SK-N-SH (cell line): ENCODE data around the gene MB21D2. TPM values are rescaled to one million over a fixed set of nuclear protein-coding genes. Genes with fewer than 3 reads are reported as not detected.

Experiments
- CTCF ChIA-PET: fragments of 300-600, 350-600 bp; formaldehyde crosslinking; extraction: SDS; loops from one replicate; lab custom pipeline; 2021; lab: Yijun Ruan, JAX
- POLR2A ChIA-PET: fragments of 350-600 bp; sonication (Branson Sonifier 250); formaldehyde crosslinking; extraction: SDS; loops from one replicate; lab custom pipeline; 2020; ENCODE audit warnings: antibody characterized with exemption, inconsistent platforms; lab: Yijun Ruan, JAX
- DNase-seq: peaks from one replicate; pipeline ENCODE4 v3.0.0; 2012
- H2AFZ ChIP-seq: fragments of 200-600 bp; sonication (generic); 2 replicates; pipeline ENCODE4 v1.8.1; 2016; ENCODE audit warnings: antibody characterized with exemption, mild to moderate bottlenecking, low read depth
- H3F3A ChIP-seq: fragments of 200-600 bp; sonication (generic); replicated peaks from 2 replicates; pipeline ENCODE3; 2016; ENCODE audit warnings: antibody characterized with exemption, mild to moderate bottlenecking; ENCODE audit not compliant: insufficient read depth
- H3K27ac ChIP-seq, 2 experiments: fragments of 200-500 bp in 1 of 2; fragments of 200-600 bp in 1 of 2; sonication (Bioruptor generic) in 1 of 2; sonication (generic), shearing (Covaris generic) in 1 of 2; 2 replicates each; pipeline versions ENCODE4 v1.5.1 to v1.6.1; 2014 to 2016; ENCODE audit warnings: low read depth in 2 of 2, inconsistent platforms in 1 of 2, low read length in 1 of 2, mild to moderate bottlenecking in 1 of 2, mixed read lengths in 1 of 2
- H3K27me3 ChIP-seq: fragments of 200-600 bp; sonication (generic), shearing (Covaris generic); 2 replicates; pipeline ENCODE4 v1.6.1; 2016; ENCODE audit warnings: mixed run types; ENCODE audit not compliant: insufficient read depth
- H3K36me3 ChIP-seq, 2 experiments: fragments of 200-500 bp in 1 of 2; fragments of 200-600 bp in 1 of 2; sonication (Bioruptor generic) in 1 of 2; sonication (generic) in 1 of 2; replicated peaks in 1 of 2; 2 replicates each; pipeline versions ENCODE3 to v1.5.1; 2014 to 2016; ENCODE audit warnings: low read length in 1 of 2, mild to moderate bottlenecking in 1 of 2; ENCODE audit not compliant: insufficient read depth in 2 of 2, control insufficient read depth in 1 of 2
- H3K4me1 ChIP-seq, 2 experiments: fragments of 200-500 bp in 1 of 2; fragments of 200-600 bp in 1 of 2; sonication (Bioruptor generic) in 1 of 2; sonication (generic), shearing (Covaris generic) in 1 of 2; 2 replicates each; pipeline versions ENCODE4 v1.5.1 to v1.6.1; 2014 to 2016; ENCODE audit warnings: low read depth in 1 of 2, low read length in 1 of 2, mixed run types in 1 of 2; ENCODE audit not compliant: insufficient read depth in 2 of 2, control insufficient read depth in 1 of 2
- H3K4me2 ChIP-seq: fragments of 200-600 bp; sonication (generic), shearing (Covaris generic); 2 replicates; pipeline ENCODE4 v1.6.1; 2017; ENCODE audit warnings: mixed run types
- H3K4me3 ChIP-seq, 2 experiments: fragments of 200-500 bp in 1 of 2; fragments of 200-600 bp in 1 of 2; sonication (Bioruptor generic) in 1 of 2; sonication (generic), shearing (Covaris generic) in 1 of 2; 2 replicates each; pipeline versions ENCODE4 v1.5.1 to v1.8.1; 2014 to 2016; ENCODE audit warnings: low read depth in 2 of 2, inconsistent platforms in 1 of 2, low read length in 1 of 2, mild to moderate bottlenecking in 1 of 2, mixed read lengths in 1 of 2, moderate library complexity in 1 of 2
- H3K79me2 ChIP-seq: fragments of 200-600 bp; sonication (generic); 2 replicates; pipeline ENCODE4 v1.8.1; 2017; ENCODE audit warnings: mild to moderate bottlenecking; ENCODE audit not compliant: insufficient read depth
- H3K9ac ChIP-seq: fragments of 200-600 bp; sonication (generic); 2 replicates; pipeline ENCODE4 v1.6.1; 2017; ENCODE audit warnings: mixed run types
- H3K9me2 ChIP-seq: fragments of 200-600 bp; sonication (generic); 2 replicates; pipeline ENCODE4 v1.6.1; 2017; ENCODE audit warnings: mixed run types
- H3K9me3 ChIP-seq: fragments of 200-600 bp; sonication (generic); 2 replicates; pipeline ENCODE4 v1.6.1; 2017; ENCODE audit warnings: mixed run types, mild to moderate bottlenecking, moderate library complexity
- H4K20me1 ChIP-seq: fragments of 200-600 bp; sonication (generic); 2 replicates; pipeline ENCODE4 v1.6.1; 2017; ENCODE audit warnings: mild to moderate bottlenecking, mixed run types; ENCODE audit not compliant: insufficient read depth
- FOSL2 ChIP-seq: IDR thresholded peaks from 2 replicates; pipeline ENCODE4 v1.4.0; 2012; ENCODE audit warnings: low read depth, mild to moderate bottlenecking, moderate library complexity, borderline replicate concordance
- NFIC ChIP-seq: IDR thresholded peaks from 2 replicates; pipeline ENCODE4 v1.4.0; 2012; ENCODE audit warnings: borderline replicate concordance
- RCOR1 ChIP-seq: fragments of 150-350 bp; IDR thresholded peaks from 2 replicates; pipeline ENCODE4 v1.6.1; 2017; ENCODE audit warnings: antibody characterized with exemption, low read length
- TCF12 ChIP-seq: IDR thresholded peaks from 2 replicates; pipeline ENCODE4 v1.4.0; 2012
- WGBS: methylation state at CpG from one replicate; pipeline ENCODE4 v1.1.6; 2017; ENCODE audit warnings: low lambda C conversion rate; 5-methylcytosine and 5-hydroxymethylcytosine counted together
- polyA plus RNA-seq, 3 experiments: library from polyadenylated mRNA; depleted of rRNA; stranded (reverse); fragments of >200 nt; gene quantifications; 2 replicates each; pipeline ENCODE4 v1.2.3, GENCODE V29; 2012
- TF ChIP-seq, protein P1 (sequence below): fragments of 150-350 bp; IDR thresholded peaks from 2 replicates; pipeline ENCODE4 v1.6.1; 2016; ENCODE audit warnings: mild to moderate bottlenecking, low read depth, low read length
- TF ChIP-seq, protein P2 (sequence below): IDR thresholded peaks from 2 replicates; pipeline ENCODE4; 2012
- TF ChIP-seq, protein P3 (sequence below): IDR thresholded peaks from 2 replicates; pipeline ENCODE4 v1.4.0; 2012; ENCODE audit warnings: low read depth, borderline replicate concordance
- TF ChIP-seq, protein P4 (sequence below): fragments of 150-350 bp; IDR thresholded peaks from 2 replicates; pipeline ENCODE4 v1.6.1; 2017; ENCODE audit warnings: antibody characterized with exemption, low read length, low read depth, borderline replicate concordance
- TF ChIP-seq, protein P5 (sequence below): IDR thresholded peaks from 2 replicates; pipeline ENCODE4 v1.4.0; 2012; ENCODE audit warnings: low read depth
- TF ChIP-seq, protein P6 (sequence below): IDR thresholded peaks from 2 replicates; pipeline ENCODE4 v1.6.1; 2012; ENCODE audit warnings: mild to moderate bottlenecking, low read depth, low read length, moderate library complexity
- TF ChIP-seq, protein P7 (sequence below): IDR thresholded peaks from 2 replicates; pipeline ENCODE4 v1.4.0; 2012; ENCODE audit warnings: low read depth, borderline replicate concordance

MB21D2 gene
- polyA plus RNA-seq, 1 of the 3 experiments (the other 2 are of a cell fraction), result 12.7 TPM

DNA sequence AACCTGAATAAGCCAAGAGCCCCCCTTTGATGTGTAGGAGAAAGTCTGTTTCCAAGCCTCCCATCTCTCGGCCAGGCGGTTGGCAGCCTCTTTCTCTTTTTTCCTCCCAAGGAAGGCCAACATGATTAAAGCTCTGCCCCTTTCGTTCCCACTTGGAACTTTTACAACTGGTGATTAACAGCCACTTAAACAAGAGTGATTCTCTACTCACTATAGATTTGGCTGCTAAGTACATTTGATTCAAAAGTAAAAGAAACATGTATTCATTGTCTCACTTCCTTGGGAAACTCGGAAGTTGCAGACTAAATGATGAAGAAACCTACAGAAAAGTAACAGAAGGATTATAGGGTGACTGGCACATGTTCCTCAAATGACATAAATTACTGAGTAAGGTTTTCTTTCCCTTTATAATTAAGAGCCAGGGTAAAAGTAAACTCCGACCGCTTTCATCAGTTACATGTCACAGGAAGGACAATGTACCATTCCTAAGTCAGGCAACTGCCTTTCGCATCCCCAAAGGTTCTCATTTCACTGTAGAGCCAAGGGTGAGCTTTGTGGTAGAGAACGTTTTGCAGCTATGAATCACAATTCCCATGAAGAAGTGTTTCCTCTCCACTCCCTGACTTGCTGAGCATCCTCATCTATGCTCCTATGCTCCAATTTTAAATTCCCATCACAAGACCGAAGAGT is 72.7 kb downstream of the MB21D2 start (continued):
- TF ChIP-seq, protein P1, sequence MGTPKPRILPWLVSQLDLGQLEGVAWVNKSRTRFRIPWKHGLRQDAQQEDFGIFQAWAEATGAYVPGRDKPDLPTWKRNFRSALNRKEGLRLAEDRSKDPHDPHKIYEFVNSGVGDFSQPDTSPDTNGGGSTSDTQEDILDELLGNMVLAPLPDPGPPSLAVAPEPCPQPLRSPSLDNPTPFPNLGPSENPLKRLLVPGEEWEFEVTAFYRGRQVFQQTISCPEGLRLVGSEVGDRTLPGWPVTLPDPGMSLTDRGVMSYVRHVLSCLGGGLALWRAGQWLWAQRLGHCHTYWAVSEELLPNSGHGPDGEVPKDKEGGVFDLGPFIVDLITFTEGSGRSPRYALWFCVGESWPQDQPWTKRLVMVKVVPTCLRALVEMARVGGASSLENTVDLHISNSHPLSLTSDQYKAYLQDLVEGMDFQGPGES, result no peak
- TF ChIP-seq, protein P2, sequence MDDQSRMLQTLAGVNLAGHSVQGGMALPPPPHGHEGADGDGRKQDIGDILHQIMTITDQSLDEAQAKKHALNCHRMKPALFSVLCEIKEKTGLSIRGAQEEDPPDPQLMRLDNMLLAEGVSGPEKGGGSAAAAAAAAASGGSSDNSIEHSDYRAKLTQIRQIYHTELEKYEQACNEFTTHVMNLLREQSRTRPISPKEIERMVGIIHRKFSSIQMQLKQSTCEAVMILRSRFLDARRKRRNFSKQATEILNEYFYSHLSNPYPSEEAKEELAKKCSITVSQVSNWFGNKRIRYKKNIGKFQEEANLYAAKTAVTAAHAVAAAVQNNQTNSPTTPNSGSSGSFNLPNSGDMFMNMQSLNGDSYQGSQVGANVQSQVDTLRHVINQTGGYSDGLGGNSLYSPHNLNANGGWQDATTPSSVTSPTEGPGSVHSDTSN, result no peak
- TF ChIP-seq, protein P3, sequence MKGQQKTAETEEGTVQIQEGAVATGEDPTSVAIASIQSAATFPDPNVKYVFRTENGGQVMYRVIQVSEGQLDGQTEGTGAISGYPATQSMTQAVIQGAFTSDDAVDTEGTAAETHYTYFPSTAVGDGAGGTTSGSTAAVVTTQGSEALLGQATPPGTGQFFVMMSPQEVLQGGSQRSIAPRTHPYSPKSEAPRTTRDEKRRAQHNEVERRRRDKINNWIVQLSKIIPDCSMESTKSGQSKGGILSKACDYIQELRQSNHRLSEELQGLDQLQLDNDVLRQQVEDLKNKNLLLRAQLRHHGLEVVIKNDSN, result no peak

DNA sequence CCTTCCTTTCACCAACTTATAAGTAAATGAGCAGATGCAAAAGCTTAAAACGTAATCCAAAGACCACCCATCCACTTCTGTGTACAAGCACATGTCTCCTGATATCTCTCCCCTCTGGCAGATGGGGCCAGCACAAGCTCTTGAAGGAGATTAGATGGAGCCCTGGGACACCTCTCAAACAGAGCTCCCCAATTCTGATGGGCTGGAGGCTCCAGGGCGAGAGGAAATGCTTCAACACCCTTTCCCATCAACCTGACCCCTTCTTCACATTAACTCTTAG is 73.2 kb downstream of the MB21D2 start:
- Histone ChIP-seq H3K4me3 (no peak overlapping the region), H3K79me2 (peaks cover 79% of the 10 kb centered on the region; the same call in 1 of the 2 replicates)
- CTCF ChIA-PET, result interaction anchor here (0.8 kb wide), 1 partner anchor 31 kb away, joined by 4 read pairs; no protein-coding TSS in a partner anchor

More for the DNA sequence above, 73.2 kb downstream of the MB21D2 start:
- no peaks in the 10 kb centered on the region for H3K36me3 ChIP-seq
- 94% methylated on average over 2 of the region's 2 CpGs for WGBS
- H3K9ac ChIP-seq, result no peak overlapping the region
- TF ChIP-seq TCF12, result no peak
- TF ChIP-seq NFIC, result no peak
- TF ChIP-seq, protein P4, sequence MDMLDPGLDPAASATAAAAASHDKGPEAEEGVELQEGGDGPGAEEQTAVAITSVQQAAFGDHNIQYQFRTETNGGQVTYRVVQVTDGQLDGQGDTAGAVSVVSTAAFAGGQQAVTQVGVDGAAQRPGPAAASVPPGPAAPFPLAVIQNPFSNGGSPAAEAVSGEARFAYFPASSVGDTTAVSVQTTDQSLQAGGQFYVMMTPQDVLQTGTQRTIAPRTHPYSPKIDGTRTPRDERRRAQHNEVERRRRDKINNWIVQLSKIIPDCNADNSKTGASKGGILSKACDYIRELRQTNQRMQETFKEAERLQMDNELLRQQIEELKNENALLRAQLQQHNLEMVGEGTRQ, result no peak
- TF ChIP-seq, protein P5, sequence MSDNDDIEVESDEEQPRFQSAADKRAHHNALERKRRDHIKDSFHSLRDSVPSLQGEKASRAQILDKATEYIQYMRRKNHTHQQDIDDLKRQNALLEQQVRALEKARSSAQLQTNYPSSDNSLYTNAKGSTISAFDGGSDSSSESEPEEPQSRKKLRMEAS, result no peak
- TF ChIP-seq, protein P6, sequence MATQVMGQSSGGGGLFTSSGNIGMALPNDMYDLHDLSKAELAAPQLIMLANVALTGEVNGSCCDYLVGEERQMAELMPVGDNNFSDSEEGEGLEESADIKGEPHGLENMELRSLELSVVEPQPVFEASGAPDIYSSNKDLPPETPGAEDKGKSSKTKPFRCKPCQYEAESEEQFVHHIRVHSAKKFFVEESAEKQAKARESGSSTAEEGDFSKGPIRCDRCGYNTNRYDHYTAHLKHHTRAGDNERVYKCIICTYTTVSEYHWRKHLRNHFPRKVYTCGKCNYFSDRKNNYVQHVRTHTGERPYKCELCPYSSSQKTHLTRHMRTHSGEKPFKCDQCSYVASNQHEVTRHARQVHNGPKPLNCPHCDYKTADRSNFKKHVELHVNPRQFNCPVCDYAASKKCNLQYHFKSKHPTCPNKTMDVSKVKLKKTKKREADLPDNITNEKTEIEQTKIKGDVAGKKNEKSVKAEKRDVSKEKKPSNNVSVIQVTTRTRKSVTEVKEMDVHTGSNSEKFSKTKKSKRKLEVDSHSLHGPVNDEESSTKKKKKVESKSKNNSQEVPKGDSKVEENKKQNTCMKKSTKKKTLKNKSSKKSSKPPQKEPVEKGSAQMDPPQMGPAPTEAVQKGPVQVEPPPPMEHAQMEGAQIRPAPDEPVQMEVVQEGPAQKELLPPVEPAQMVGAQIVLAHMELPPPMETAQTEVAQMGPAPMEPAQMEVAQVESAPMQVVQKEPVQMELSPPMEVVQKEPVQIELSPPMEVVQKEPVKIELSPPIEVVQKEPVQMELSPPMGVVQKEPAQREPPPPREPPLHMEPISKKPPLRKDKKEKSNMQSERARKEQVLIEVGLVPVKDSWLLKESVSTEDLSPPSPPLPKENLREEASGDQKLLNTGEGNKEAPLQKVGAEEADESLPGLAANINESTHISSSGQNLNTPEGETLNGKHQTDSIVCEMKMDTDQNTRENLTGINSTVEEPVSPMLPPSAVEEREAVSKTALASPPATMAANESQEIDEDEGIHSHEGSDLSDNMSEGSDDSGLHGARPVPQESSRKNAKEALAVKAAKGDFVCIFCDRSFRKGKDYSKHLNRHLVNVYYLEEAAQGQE, result no peak
- TF ChIP-seq, protein P7, sequence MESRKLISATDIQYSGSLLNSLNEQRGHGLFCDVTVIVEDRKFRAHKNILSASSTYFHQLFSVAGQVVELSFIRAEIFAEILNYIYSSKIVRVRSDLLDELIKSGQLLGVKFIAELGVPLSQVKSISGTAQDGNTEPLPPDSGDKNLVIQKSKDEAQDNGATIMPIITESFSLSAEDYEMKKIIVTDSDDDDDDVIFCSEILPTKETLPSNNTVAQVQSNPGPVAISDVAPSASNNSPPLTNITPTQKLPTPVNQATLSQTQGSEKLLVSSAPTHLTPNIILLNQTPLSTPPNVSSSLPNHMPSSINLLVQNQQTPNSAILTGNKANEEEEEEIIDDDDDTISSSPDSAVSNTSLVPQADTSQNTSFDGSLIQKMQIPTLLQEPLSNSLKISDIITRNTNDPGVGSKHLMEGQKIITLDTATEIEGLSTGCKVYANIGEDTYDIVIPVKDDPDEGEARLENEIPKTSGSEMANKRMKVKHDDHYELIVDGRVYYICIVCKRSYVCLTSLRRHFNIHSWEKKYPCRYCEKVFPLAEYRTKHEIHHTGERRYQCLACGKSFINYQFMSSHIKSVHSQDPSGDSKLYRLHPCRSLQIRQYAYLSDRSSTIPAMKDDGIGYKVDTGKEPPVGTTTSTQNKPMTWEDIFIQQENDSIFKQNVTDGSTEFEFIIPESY, result no peak
- no peak for TF ChIP-seq FOSL2
- TF ChIP-seq RCOR1, result no peak
- TF ChIP-seq, protein P1, result no peak
- H3K27ac ChIP-seq, result no peak overlapping the region
- peaks cover 0 to 14% of the 10 kb centered on the region in 2 experiments; a peak in 3 of 4 replicates for H3K4me1 ChIP-seq
- peaks cover 50% of the 10 kb centered on the region for H4K20me1 ChIP-seq
- H3K9me3 ChIP-seq, result no peaks in the 10 kb centered on the region
- POLR2A ChIA-PET, result no interaction called here
- no peaks in the 10 kb centered on the region for H3K9me2 ChIP-seq
- no peak overlapping the region for H3K4me2 ChIP-seq
- H3F3A ChIP-seq, result no peaks in the 10 kb centered on the region
- H2AFZ ChIP-seq, result no peak overlapping the region
- no peaks in the 10 kb centered on the region for H3K27me3 ChIP-seq
- no peak for DNase-seq
